IMR-90 (cell line): ENCODE results near the gene CDC42SE1. TPM values are rescaled to one million over a fixed set of nuclear protein-coding genes. Genes with fewer than 3 reads are reported as not detected.

Source experiments
- ATAC-seq: fragments of 200-7000 bp; cut with Tn5 transposase; 2 replicates; pipeline ENCODE4 v1.9.1; 2020; ENCODE audit warnings: low read depth, mild to moderate bottlenecking, moderate library complexity
- BruUV-seq: library from RNA; stranded (reverse); fragments of 400-500 nt; replicated peaks from 2 replicates; lab custom pipeline; 2021; lab: Mats Ljungman, UMichigan
- CTCF ChIA-PET: fragments of 300-600 bp; formaldehyde crosslinking; extraction: SDS; loops from one replicate; lab custom pipeline; 2021; ENCODE audit warnings: antibody characterized with exemption; lab: Yijun Ruan, JAX
- POLR2A ChIA-PET: fragments of 300-600 bp; sonication (Branson Sonifier 250); formaldehyde crosslinking; loops from one replicate; lab custom pipeline; 2022; ENCODE audit warnings: antibody characterized with exemption; ENCODE audit not compliant: unreplicated experiment; lab: Charles Lee
- DNase-seq: peaks from one replicate; pipeline ENCODE4 v3.0.0; 2013
- H2AFZ ChIP-seq: replicated peaks from 2 replicates; pipeline ENCODE3; 2013; ENCODE audit warnings: low read length, mild to moderate bottlenecking; ENCODE audit not compliant: poor library complexity
- H2AK5ac ChIP-seq: 2 replicates; pipeline ENCODE4 v1.6.1; 2013; ENCODE audit warnings: low read depth, low read length, inconsistent platforms
- H2AK9ac ChIP-seq: replicated peaks from 2 replicates; pipeline ENCODE3; 2013; ENCODE audit warnings: mild to moderate bottlenecking, low read depth, low read length, moderate library complexity; ENCODE audit not compliant: poor library complexity
- H2BK120ac ChIP-seq: 2 replicates; pipeline ENCODE4 v1.6.1; 2013; ENCODE audit warnings: low read depth, low read length, inconsistent platforms
- H2BK15ac ChIP-seq: 3 replicates; pipeline ENCODE4 v1.6.1; 2013; ENCODE audit warnings: low read depth, low read length, inconsistent platforms
- H2BK20ac ChIP-seq: 2 replicates; pipeline ENCODE4 v1.6.1; 2013; ENCODE audit warnings: low read depth, mild to moderate bottlenecking, inconsistent platforms, low read length, moderate library complexity
- H2BK5ac ChIP-seq: 2 replicates; pipeline ENCODE4 v1.6.1; 2013; ENCODE audit warnings: mild to moderate bottlenecking, low read depth, low read length, inconsistent platforms; ENCODE audit not compliant: poor library complexity, severe bottlenecking
- H3K14ac ChIP-seq: replicated peaks from 2 replicates; pipeline ENCODE4 v1.6.1; 2013; ENCODE audit warnings: low read depth, low read length, inconsistent platforms
- H3K18ac ChIP-seq: 2 replicates; pipeline ENCODE4 v1.6.1; 2013; ENCODE audit warnings: low read depth, low read length, control low read depth
- H3K23ac ChIP-seq: 2 replicates; pipeline ENCODE4 v1.6.1; 2013; ENCODE audit warnings: low read depth, low read length, inconsistent platforms
- H3K27ac ChIP-seq: 2 replicates; pipeline ENCODE4 v1.5.1; 2013; ENCODE audit warnings: mild to moderate bottlenecking, control low read depth, low read length; ENCODE audit not compliant: insufficient read depth
- H3K27me3 ChIP-seq: 2 replicates; pipeline ENCODE4 v1.6.1; 2013; ENCODE audit warnings: low read length; ENCODE audit not compliant: control insufficient read depth, insufficient read depth
- H3K36me3 ChIP-seq: 2 replicates; pipeline ENCODE4 v1.6.1; 2013; ENCODE audit warnings: low read length, mixed read lengths; ENCODE audit not compliant: control insufficient read depth, insufficient read depth
- H3K4ac ChIP-seq: 2 replicates; pipeline ENCODE4 v1.6.1; 2013; ENCODE audit warnings: low read depth, low read length, inconsistent platforms
- H3K4me1 ChIP-seq: 2 replicates; pipeline ENCODE4 v1.6.1; 2013; ENCODE audit warnings: low read length, mixed read lengths; ENCODE audit not compliant: control insufficient read depth, insufficient read depth
- H3K4me2 ChIP-seq: 2 replicates; pipeline ENCODE4 v1.6.1; 2013; ENCODE audit warnings: low read depth, mild to moderate bottlenecking, control low read depth, low read length, moderate library complexity
- H3K4me3 ChIP-seq: 2 replicates; pipeline ENCODE4 v1.5.1; 2013; ENCODE audit warnings: low read depth, mild to moderate bottlenecking, control low read depth, low read length, moderate library complexity; ENCODE audit not compliant: insufficient read depth
- H3K56ac ChIP-seq: 2 replicates; pipeline ENCODE4 v1.6.1; 2013; ENCODE audit warnings: low read length, inconsistent platforms; ENCODE audit not compliant: insufficient read depth; ENCODE audit errors: extremely low read depth
- H3K79me1 ChIP-seq, 2 experiments: 2 replicates each; pipeline ENCODE4 v1.6.1; 2013; ENCODE audit warnings: low read length in 2 of 2, inconsistent platforms in 1 of 2, low read depth in 1 of 2
- H3K9ac ChIP-seq: 2 replicates; pipeline ENCODE4 v1.6.1; 2013; ENCODE audit warnings: low read depth, low read length, control low read depth
- H3K9me1 ChIP-seq: 2 replicates; pipeline ENCODE4 v1.6.1; 2013; ENCODE audit warnings: low read length, inconsistent platforms; ENCODE audit not compliant: insufficient read depth
- H3K9me3 ChIP-seq: 2 replicates; pipeline ENCODE4 v1.6.1; 2013; ENCODE audit warnings: low read length; ENCODE audit not compliant: control insufficient read depth, insufficient read depth
- H4K20me1 ChIP-seq: 2 replicates; pipeline ENCODE4 v1.6.1; 2013; ENCODE audit warnings: low read length, inconsistent platforms; ENCODE audit not compliant: insufficient read depth
- H4K5ac ChIP-seq: 2 replicates; pipeline ENCODE4 v1.6.1; 2013; ENCODE audit warnings: mild to moderate bottlenecking, low read depth, low read length, control low read depth
- H4K8ac ChIP-seq, 2 experiments: 2 replicates each; pipeline ENCODE4 v1.6.1; 2013; ENCODE audit warnings: low read depth in 2 of 2, low read length in 2 of 2, control low read depth in 1 of 2, inconsistent platforms in 1 of 2
- H4K91ac ChIP-seq: 2 replicates; pipeline ENCODE4 v1.6.1; 2013; ENCODE audit warnings: low read depth, low read length, inconsistent platforms; ENCODE audit not compliant: insufficient read depth
- BHLHE40 ChIP-seq: fragments of 150-350 bp; IDR thresholded peaks from 2 replicates; pipeline ENCODE4 v1.6.1; 2016; ENCODE audit warnings: mild to moderate bottlenecking, low read depth, low read length
- CEBPB ChIP-seq: IDR thresholded peaks from 2 replicates; pipeline ENCODE4 v1.6.1; 2012; ENCODE audit warnings: low read depth, low read length, improper control_type of control experiment
- FOS ChIP-seq: fragments of 150-350 bp; IDR thresholded peaks from 2 replicates; pipeline ENCODE4 v1.6.1; 2016; ENCODE audit warnings: low read depth, low read length
- MAZ ChIP-seq: IDR thresholded peaks from 2 replicates; pipeline ENCODE4 v1.6.1; 2012; ENCODE audit warnings: low read depth, mild to moderate bottlenecking, low read length, improper control_type of control experiment, moderate library complexity, borderline replicate concordance
- MXI1 ChIP-seq: IDR thresholded peaks from 2 replicates; pipeline ENCODE4 v1.6.1; 2012; ENCODE audit warnings: low read depth, mild to moderate bottlenecking, low read length, moderate library complexity, borderline replicate concordance
- NFE2L2 ChIP-seq: fragments of 150-350 bp; IDR thresholded peaks from 2 replicates; pipeline ENCODE4 v1.6.1; 2016; ENCODE audit warnings: low read depth, mild to moderate bottlenecking, low read length
- RAD21 ChIP-seq: IDR thresholded peaks from 2 replicates; pipeline ENCODE4 v1.6.1; 2012; ENCODE audit warnings: low read length, improper control_type of control experiment
- RCOR1 ChIP-seq: IDR thresholded peaks from 2 replicates; pipeline ENCODE4 v1.6.1; 2012; ENCODE audit warnings: mild to moderate bottlenecking, low read length, improper control_type of control experiment; ENCODE audit not compliant: insufficient replicate concordance
- RFX5 ChIP-seq: IDR thresholded peaks from 2 replicates; pipeline ENCODE4 v1.8.0; 2012; ENCODE audit warnings: low read depth, mild to moderate bottlenecking, low read length, moderate library complexity
- dilution Hi-C: fragments of 300-500 bp; cut with HindIII; formaldehyde crosslinking; loops from one replicate; pipeline ENCODE4 v1.14.3; 2018; ENCODE audit warnings: low sequenced_read_pairs; ENCODE audit not compliant: unreplicated experiment
- in situ Hi-C: fragments of 300-500 bp; cut with MboI; formaldehyde crosslinking; loops from 3 replicates; pipeline ENCODE4 v1.14.3; 2019; ENCODE audit warnings: low sequenced_read_pairs, inconsistent platforms, mixed read lengths
- intact Hi-C: fragments of 100-400 bp; cut with micrococcal nuclease; formaldehyde crosslinking; loops from 2 replicates; pipeline ENCODE4 v1.10.0; 2022
- polyA plus RNA-seq, 3 experiments: library from polyadenylated mRNA; depleted of rRNA; stranded (reverse); fragments of >200 nt; gene quantifications; 2 replicates each; pipeline ENCODE4 v1.2.3, GENCODE V29; 2012; ENCODE audit warnings: low replicate concordance in 1 of 3
- total RNA-seq: library from RNA; depleted of rRNA; stranded (reverse); fragments of >200 nt; gene quantifications from 2 replicates; pipeline ENCODE4 v1.2.3, GENCODE V29; 2012
- TF ChIP-seq, protein P1 (sequence below): conservative IDR thresholded peaks from 2 replicates; pipeline ENCODE4 v1.5.1; 2012; ENCODE audit warnings: mild to moderate bottlenecking, low read depth, low read length, improper control_type of control experiment

Gene CDC42SE1
- total and polyA plus RNA-seq, 2 of the 4 experiments (the other 2 are of a cell fraction): 47.0 to 58.5 TPM

- Histone ChIP-seq H3K56ac (no peak overlapping the region), H4K5ac (no peak overlapping the region)
- CTCF ChIA-PET: interaction anchor here (0.6 kb wide), 1 partner anchor 72 kb away, joined by 3 read pairs; no protein-coding TSS in a partner anchor
Measured at GRCh38 chr1:151026460-151026859, 33.0 kb downstream of the CDC42SE1 start.

More at GRCh38 chr1:151026460-151026859, 33.0 kb downstream of the CDC42SE1 start:
- Histone ChIP-seq H3K4me1 (no peaks in the 10 kb centered on the region), H3K14ac (no peak overlapping the region), H3K9ac (no peak overlapping the region), H2AK9ac (no peak overlapping the region), H2BK20ac (no peak overlapping the region), H2BK5ac (no peak overlapping the region), H3K79me1 (no peaks in the 10 kb centered on the region; a peak in 1 of 4 replicates), H2AFZ (no peak overlapping the region), H3K27me3 (no peaks in the 10 kb centered on the region), H2BK120ac (no peak overlapping the region), H2BK15ac (no peak overlapping the region), H3K9me1 (no peaks in the 10 kb centered on the region), H4K91ac (no peak overlapping the region), H3K4me3 (no peak overlapping the region), H3K4ac (no peak overlapping the region), H3K27ac (no peak overlapping the region), H4K20me1 (no peaks in the 10 kb centered on the region; the same call in 1 of the 2 replicates), H2AK5ac (no peak overlapping the region), H3K4me2 (no peak overlapping the region), H3K9me3 (no peaks in the 10 kb centered on the region), H4K8ac (no peak overlapping the region), H3K36me3 (peaks cover 18% of the 10 kb centered on the region), H3K18ac (no peak overlapping the region), H3K23ac (no peak overlapping the region)
- DNase-seq: no peak
- TF ChIP-seq RAD21 (no peak), BHLHE40 (no peak), NFE2L2 (no peak), RFX5 (no peak), CEBPB (no peak), MXI1 (no peak), MAZ (no peak), FOS (no peak), RCOR1 (no peak)
- TF ChIP-seq, protein P1, sequence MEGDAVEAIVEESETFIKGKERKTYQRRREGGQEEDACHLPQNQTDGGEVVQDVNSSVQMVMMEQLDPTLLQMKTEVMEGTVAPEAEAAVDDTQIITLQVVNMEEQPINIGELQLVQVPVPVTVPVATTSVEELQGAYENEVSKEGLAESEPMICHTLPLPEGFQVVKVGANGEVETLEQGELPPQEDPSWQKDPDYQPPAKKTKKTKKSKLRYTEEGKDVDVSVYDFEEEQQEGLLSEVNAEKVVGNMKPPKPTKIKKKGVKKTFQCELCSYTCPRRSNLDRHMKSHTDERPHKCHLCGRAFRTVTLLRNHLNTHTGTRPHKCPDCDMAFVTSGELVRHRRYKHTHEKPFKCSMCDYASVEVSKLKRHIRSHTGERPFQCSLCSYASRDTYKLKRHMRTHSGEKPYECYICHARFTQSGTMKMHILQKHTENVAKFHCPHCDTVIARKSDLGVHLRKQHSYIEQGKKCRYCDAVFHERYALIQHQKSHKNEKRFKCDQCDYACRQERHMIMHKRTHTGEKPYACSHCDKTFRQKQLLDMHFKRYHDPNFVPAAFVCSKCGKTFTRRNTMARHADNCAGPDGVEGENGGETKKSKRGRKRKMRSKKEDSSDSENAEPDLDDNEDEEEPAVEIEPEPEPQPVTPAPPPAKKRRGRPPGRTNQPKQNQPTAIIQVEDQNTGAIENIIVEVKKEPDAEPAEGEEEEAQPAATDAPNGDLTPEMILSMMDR: no peak
- in situ Hi-C loops: no loop called here
- intact Hi-C loops: no loop called here
- dilution Hi-C loops: no loop called here
- POLR2A ChIA-PET: no interaction called here
- no TSS peak for BruUV-seq
- no peak for ATAC-seq
